ENCODE data around the gene RNF182.
"Not testable (repeated sequence)": the region's sequence is repeated elsewhere in the genome, so short reads cannot be mapped to it uniquely, and the experiment has no call there.

Gene RNF182

GRCh38 chr6:14012313-14013030, 87.7 kb downstream of the RNF182 start:
- DNase-seq (ENCODE audit: low read depth), result no peak
- TF ChIP-seq CTCF (conservative IDR thresholded peaks at IDR 0.05; ENCODE audit: low read length), result no peak
- H3K4me3 ChIP-seq (ENCODE audit: low read length), result no peak overlapping the region

GRCh38 chr6:14015964-14016363, 91.2 kb downstream of the RNF182 start:
- no peak for DNase-seq (ENCODE audit: low read depth)
- no peak overlapping the region for H3K4me3 ChIP-seq (ENCODE audit: low read length)
- no peak for TF ChIP-seq CTCF (conservative IDR thresholded peaks at IDR 0.05; ENCODE audit: low read length)

- DNase-seq (ENCODE audit: low read depth), result no peak
- H3K4me3 ChIP-seq (ENCODE audit: low read length), result no peak overlapping the region
- TF ChIP-seq CTCF (conservative IDR thresholded peaks at IDR 0.05; ENCODE audit: low read length), result no peak
Measured at GRCh38 chr6:14016432-14016831, 91.7 kb downstream of the RNF182 start.

GRCh38 chr6:14016935-14017625, 92.3 kb downstream of the RNF182 start:
- TF ChIP-seq CTCF (conservative IDR thresholded peaks at IDR 0.05; ENCODE audit: low read length), result no peak
- no peak for DNase-seq (ENCODE audit: low read depth)
- no peak overlapping the region for H3K4me3 ChIP-seq (ENCODE audit: low read length)

- no peak for DNase-seq (ENCODE audit: low read depth)
- H3K4me3 ChIP-seq (ENCODE audit: low read length), result no peak overlapping the region
- TF ChIP-seq CTCF (conservative IDR thresholded peaks at IDR 0.05; ENCODE audit: low read length), result no peak
Measured at GRCh38 chr6:14017626-14018475, 93.1 kb downstream of the RNF182 start.

- DNase-seq (ENCODE audit: low read depth); H3K4me3 ChIP-seq (ENCODE audit: low read length): not testable (repeated sequence)
Measured at GRCh38 chr6:14018559-14018958, 93.8 kb downstream of the RNF182 start.

DNA sequence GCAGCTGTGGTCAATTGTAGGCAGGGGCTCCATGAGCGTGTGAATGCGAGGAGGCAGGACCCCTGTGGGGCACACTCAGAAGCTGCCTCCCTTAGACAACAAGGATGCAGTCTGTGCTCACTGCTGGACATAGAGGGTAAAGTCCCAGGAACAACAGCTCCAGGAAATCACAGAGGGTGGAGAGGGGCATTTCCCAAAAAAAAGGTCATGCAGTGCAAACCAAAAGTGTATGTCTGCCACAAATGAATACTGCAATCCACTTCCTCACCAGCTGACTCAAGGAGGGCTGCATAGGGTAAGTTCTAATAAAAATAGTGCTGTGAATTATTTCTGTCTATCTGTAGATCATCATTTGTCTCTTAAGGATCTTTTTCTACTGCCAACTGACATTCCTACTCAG, 95.8 kb downstream of the RNF182 start:
- no peak overlapping the region for H3K4me3 ChIP-seq (ENCODE audit: low read length)
- TF ChIP-seq CTCF (conservative IDR thresholded peaks at IDR 0.05; ENCODE audit: low read length), result no peak
- DNase-seq (ENCODE audit: low read depth), result no peak
